Smooth muscle cell (in vitro differentiated cells): ENCODE measurements around the gene FERMT1. TPM values are rescaled to one million over a fixed set of nuclear protein-coding genes. Genes with fewer than 3 reads are reported as not detected.

Source experiments
- DNase-seq: peaks from one replicate; lab custom pipeline; 2025; ENCODE audit not compliant: unreplicated experiment; lab: John Stamatoyannopoulos, UW
- H2AFZ ChIP-seq: fragments of 200-600 bp; sonication (generic); 2 replicates; pipeline ENCODE4 v1.6.0; 2016; ENCODE audit warnings: antibody characterized with exemption, low read depth, mild to moderate bottlenecking
- H3F3A ChIP-seq: fragments of 200-600 bp; sonication (generic); 2 replicates; pipeline ENCODE4 v1.6.0; 2017; ENCODE audit warnings: antibody characterized with exemption, low read depth
- H3K27ac ChIP-seq: fragments of 200-600 bp; sonication (generic); 2 replicates; pipeline ENCODE4 v1.5.1; 2016; ENCODE audit warnings: low read depth, mild to moderate bottlenecking
- H3K27me3 ChIP-seq: fragments of 200-600 bp; sonication (generic); 2 replicates; pipeline ENCODE4 v1.6.1; 2016; ENCODE audit warnings: low read depth, mild to moderate bottlenecking
- H3K36me3 ChIP-seq: fragments of 200-600 bp; sonication (generic); 2 replicates; pipeline ENCODE4 v1.5.1; 2016; ENCODE audit warnings: low read depth
- H3K4me1 ChIP-seq: fragments of 200-600 bp; sonication (generic); 2 replicates; pipeline ENCODE4 v1.5.1; 2016; ENCODE audit warnings: low read depth
- H3K4me2 ChIP-seq: fragments of 200-600 bp; sonication (generic); 2 replicates; pipeline ENCODE4 v1.6.0; 2016; ENCODE audit warnings: mild to moderate bottlenecking
- H3K4me3 ChIP-seq: fragments of 200-600 bp; sonication (generic); 2 replicates; pipeline ENCODE4 v1.5.1; 2016; ENCODE audit warnings: mild to moderate bottlenecking
- H3K79me2 ChIP-seq: fragments of 200-600 bp; sonication (generic); 2 replicates; pipeline ENCODE4 v1.6.0; 2016; ENCODE audit warnings: low read depth, mild to moderate bottlenecking
- H3K9ac ChIP-seq: fragments of 200-600 bp; sonication (generic); 2 replicates; pipeline ENCODE4 v1.6.0; 2016; ENCODE audit warnings: low read depth
- H3K9me3 ChIP-seq: fragments of 200-600 bp; sonication (generic); replicated peaks from 2 replicates; pipeline ENCODE4 v1.5.1; 2016; ENCODE audit warnings: low read depth
- H4K20me1 ChIP-seq: fragments of 200-600 bp; sonication (generic); 2 replicates; pipeline ENCODE4 v1.6.0; 2016; ENCODE audit warnings: low read depth
- CTCF ChIP-seq: fragments of 200-600 bp; sonication (generic); IDR thresholded peaks from 2 replicates; pipeline ENCODE4 v1.5.1; 2017; ENCODE audit warnings: borderline replicate concordance, mild to moderate bottlenecking, antibody characterized with exemption; ENCODE audit not compliant: insufficient read depth, poor library complexity, severe bottlenecking
- WGBS: methylation state at CpG from one replicate; pipeline ENCODE4 v1.1.7; 2016; ENCODE audit warnings: low lambda C conversion rate; 5-methylcytosine and 5-hydroxymethylcytosine counted together
- polyA plus RNA-seq: library from polyadenylated mRNA; unstranded; fragments of >200 nt; fragmentation: Nextera tagmentation; extraction: Ambion mirVana; gene quantifications from 2 replicates; pipeline ENCODE4 v1.2.1, GENCODE V29; 2016
- total RNA-seq: library from RNA; depleted of rRNA; stranded (reverse); fragments of >200 nt; gene quantifications from 2 replicates; pipeline ENCODE4 v1.2.3, GENCODE V29; 2014

FERMT1 gene
- total and polyA plus RNA-seq, 2 experiments from 2014 or later = 0.79 to 13.8 TPM

GRCh38 chr20:6070829-6071695 is 51.8 kb downstream of the FERMT1 start:
- H3K4me3 ChIP-seq = no peak overlapping the region
- no peak overlapping the region for H3K9ac ChIP-seq
- no peaks in the 10 kb centered on the region for H3K27me3 ChIP-seq
- DNase-seq = no peak
- no peak for TF ChIP-seq CTCF
- no peak overlapping the region for H3K4me2 ChIP-seq
- peaks cover 4% of the 10 kb centered on the region for H3F3A ChIP-seq
- H4K20me1 ChIP-seq = no peaks in the 10 kb centered on the region
- no peak overlapping the region for H3K27ac ChIP-seq
- no peak overlapping the region for H2AFZ ChIP-seq
- WGBS = 95% methylated on average over 6 of the region's 6 CpGs
- no peaks in the 10 kb centered on the region for H3K79me2 ChIP-seq
- H3K4me1 ChIP-seq = no peaks in the 10 kb centered on the region
- no peaks in the 10 kb centered on the region for H3K9me3 ChIP-seq
- no peaks in the 10 kb centered on the region for H3K36me3 ChIP-seq

GRCh38 chr20:6069669-6070068 is 53.2 kb downstream of the FERMT1 start:
- TF ChIP-seq CTCF = no peak
- H3K27ac ChIP-seq = no peak overlapping the region
- H3K4me3 ChIP-seq = no peak overlapping the region
- H3K27me3 ChIP-seq = no peaks in the 10 kb centered on the region
- no peak overlapping the region for H2AFZ ChIP-seq
- no peaks in the 10 kb centered on the region for H3K36me3 ChIP-seq
- H3K4me2 ChIP-seq = no peak overlapping the region
- DNase-seq = no peak
- no peaks in the 10 kb centered on the region for H4K20me1 ChIP-seq
- no peaks in the 10 kb centered on the region for H3K79me2 ChIP-seq
- no peak overlapping the region for H3K9ac ChIP-seq
- H3K4me1 ChIP-seq = no peaks in the 10 kb centered on the region
- H3F3A ChIP-seq = peaks cover 4% of the 10 kb centered on the region
- H3K9me3 ChIP-seq = no peaks in the 10 kb centered on the region
- 88% methylated on average over 2 of the region's 2 CpGs for WGBS

- H3K9me3 ChIP-seq = no peaks in the 10 kb centered on the region
- H3K4me3 ChIP-seq = no peak overlapping the region
- H2AFZ ChIP-seq = no peak overlapping the region
- DNase-seq = no peak
- H3K4me2 ChIP-seq = no peak overlapping the region
- H3F3A ChIP-seq = no peaks in the 10 kb centered on the region
- 85% methylated on average over 4 of the region's 4 CpGs for WGBS
- no peaks in the 10 kb centered on the region for H3K27me3 ChIP-seq
- H4K20me1 ChIP-seq = no peaks in the 10 kb centered on the region
- no peaks in the 10 kb centered on the region for H3K4me1 ChIP-seq
- no peaks in the 10 kb centered on the region for H3K36me3 ChIP-seq
- no peak overlapping the region for H3K27ac ChIP-seq
- H3K79me2 ChIP-seq = no peaks in the 10 kb centered on the region
- TF ChIP-seq CTCF = no peak
- H3K9ac ChIP-seq = no peak overlapping the region
Observed at GRCh38 chr20:6067763-6068318, 55.0 kb downstream of the FERMT1 start.
